ENCODE results near the gene RFT1. TPM values are rescaled to one million over a fixed set of nuclear protein-coding genes. Genes with fewer than 3 reads are reported as not detected.
"Not testable (repeated sequence)": the region's sequence is repeated elsewhere in the genome, so short reads cannot be mapped to it uniquely, and the experiment has no call there.

The RFT1 gene
- total RNA-seq, 1 donor from 2014 or later: 10.5 TPM

DNA sequence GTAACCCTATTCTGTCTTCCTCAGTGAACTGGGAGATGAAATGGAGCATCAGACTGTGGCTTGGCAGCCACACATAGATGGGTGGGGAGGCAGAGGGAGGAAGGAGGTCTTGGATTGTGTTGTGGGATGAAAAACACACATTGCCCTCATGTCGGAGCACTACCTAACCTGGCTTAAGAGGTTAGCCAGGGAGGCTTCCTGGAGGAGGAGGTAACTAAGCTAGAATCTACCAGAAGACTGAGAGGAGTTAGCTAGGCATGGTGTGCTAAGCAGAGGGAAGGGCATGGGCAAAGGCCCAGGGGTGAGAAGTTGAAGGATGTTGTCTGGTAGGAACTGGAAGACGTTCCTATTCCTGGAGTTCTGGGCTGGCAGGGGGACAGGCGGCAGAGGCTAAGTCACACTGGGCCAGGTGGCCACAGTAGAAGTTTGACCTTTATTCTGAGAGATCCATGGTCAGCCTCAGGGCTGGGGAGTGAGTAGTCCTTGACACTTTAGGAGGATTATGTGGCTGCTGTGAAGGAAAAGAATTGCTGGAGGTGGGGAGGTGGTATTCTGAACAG, 23.1 kb upstream of the RFT1 start:
- Mint-ChIP-seq H3K4me1 (ENCODE audit: low read depth, unreplicated experiment) (no peaks in the 10 kb centered on the region), H3K27ac (ENCODE audit: unreplicated experiment) (no peak overlapping the region), H3K9me3 (ENCODE audit: unreplicated experiment) (peaks cover 4% of the 10 kb centered on the region), H3K4me3 (ENCODE audit: unreplicated experiment) (no peak overlapping the region), H3K27me3 (ENCODE audit: unreplicated experiment) (peaks cover 11% of the 10 kb centered on the region), H3K36me3 (ENCODE audit: unreplicated experiment) (no peaks in the 10 kb centered on the region)
- TF ChIP-seq, protein P1, sequence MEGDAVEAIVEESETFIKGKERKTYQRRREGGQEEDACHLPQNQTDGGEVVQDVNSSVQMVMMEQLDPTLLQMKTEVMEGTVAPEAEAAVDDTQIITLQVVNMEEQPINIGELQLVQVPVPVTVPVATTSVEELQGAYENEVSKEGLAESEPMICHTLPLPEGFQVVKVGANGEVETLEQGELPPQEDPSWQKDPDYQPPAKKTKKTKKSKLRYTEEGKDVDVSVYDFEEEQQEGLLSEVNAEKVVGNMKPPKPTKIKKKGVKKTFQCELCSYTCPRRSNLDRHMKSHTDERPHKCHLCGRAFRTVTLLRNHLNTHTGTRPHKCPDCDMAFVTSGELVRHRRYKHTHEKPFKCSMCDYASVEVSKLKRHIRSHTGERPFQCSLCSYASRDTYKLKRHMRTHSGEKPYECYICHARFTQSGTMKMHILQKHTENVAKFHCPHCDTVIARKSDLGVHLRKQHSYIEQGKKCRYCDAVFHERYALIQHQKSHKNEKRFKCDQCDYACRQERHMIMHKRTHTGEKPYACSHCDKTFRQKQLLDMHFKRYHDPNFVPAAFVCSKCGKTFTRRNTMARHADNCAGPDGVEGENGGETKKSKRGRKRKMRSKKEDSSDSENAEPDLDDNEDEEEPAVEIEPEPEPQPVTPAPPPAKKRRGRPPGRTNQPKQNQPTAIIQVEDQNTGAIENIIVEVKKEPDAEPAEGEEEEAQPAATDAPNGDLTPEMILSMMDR (IDR thresholded peaks at IDR 0.05; ENCODE audit: partially characterized antibody, unreplicated experiment): no peak
- DNase-seq: no peak

DNA sequence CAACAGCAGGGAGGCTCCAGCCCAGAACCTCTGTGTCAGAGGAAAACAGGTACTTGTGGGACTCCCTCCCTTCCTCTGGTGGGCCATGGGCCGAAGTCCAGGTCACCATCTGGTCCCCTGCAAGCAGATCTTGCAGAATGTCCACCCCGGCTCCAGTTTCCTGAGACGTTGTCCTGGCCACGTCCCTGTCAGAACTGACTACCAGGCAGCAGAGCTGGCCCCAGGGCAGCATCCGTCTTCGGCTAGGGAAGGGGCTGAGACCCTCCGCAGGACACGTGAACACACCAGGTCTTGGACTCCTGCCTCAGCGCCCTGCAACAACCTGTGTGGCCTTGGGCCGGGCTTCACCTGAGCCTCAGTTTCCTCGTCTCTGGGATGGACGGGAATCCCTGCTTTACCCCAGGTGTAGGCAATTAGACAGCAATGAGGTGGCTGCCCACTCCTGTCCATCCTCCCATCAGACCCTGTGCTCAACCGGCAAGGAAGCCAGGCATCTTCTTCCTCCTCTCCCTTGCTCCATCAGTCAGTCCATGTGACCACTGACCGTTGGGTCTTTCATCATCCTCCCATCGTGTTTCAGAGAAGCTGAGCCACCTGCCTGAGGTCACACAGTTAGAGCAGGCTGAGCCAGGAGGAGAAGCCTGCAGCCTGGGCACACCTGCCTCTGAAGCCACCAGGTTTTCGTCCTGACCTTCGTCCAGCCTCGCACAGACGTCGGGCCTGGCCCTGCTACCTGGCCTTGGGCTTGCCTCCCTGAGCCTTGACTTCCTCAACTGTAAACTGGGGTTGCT, 21.8 kb upstream of the RFT1 start:
- H3K27ac Mint-ChIP-seq (ENCODE audit: unreplicated experiment): no peak overlapping the region
- no peak for DNase-seq
- no peaks in the 10 kb centered on the region for H3K4me1 Mint-ChIP-seq (ENCODE audit: low read depth, unreplicated experiment)
- TF ChIP-seq, protein P1 (IDR thresholded peaks at IDR 0.05; ENCODE audit: partially characterized antibody, unreplicated experiment): no peak
- no peak overlapping the region for H3K4me3 Mint-ChIP-seq (ENCODE audit: unreplicated experiment)
- H3K9me3 Mint-ChIP-seq (ENCODE audit: unreplicated experiment): peaks cover 4% of the 10 kb centered on the region
- peaks cover 7% of the 10 kb centered on the region for H3K27me3 Mint-ChIP-seq (ENCODE audit: unreplicated experiment)
- H3K36me3 Mint-ChIP-seq (ENCODE audit: unreplicated experiment): no peaks in the 10 kb centered on the region

DNA sequence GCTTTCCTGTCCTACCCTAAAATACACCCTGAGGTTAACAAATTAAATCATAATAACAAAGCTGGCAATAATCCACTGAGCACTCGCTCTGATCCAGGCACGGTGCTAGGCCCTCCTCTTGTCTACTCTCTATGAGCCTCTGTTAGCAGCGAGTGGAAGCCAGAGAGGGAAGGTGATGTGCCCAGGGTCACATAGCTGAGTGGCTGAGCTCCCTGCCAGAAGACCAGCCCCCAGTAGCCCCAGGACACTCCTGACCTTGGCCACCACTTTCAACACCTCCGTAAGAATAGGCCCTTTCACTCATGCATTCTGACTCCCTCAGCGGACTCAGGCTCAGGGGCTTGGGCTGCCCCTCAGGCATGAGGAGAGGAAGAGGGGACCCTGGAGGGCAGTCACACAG, 21.2 kb upstream of the RFT1 start:
- Mint-ChIP-seq H3K4me3 (ENCODE audit: unreplicated experiment) (no peak overlapping the region), H3K4me1 (ENCODE audit: low read depth, unreplicated experiment) (no peaks in the 10 kb centered on the region), H3K36me3 (ENCODE audit: unreplicated experiment) (no peaks in the 10 kb centered on the region), H3K27ac (ENCODE audit: unreplicated experiment) (no peak overlapping the region), H3K27me3 (ENCODE audit: unreplicated experiment) (peaks cover 7% of the 10 kb centered on the region), H3K9me3 (ENCODE audit: unreplicated experiment) (peaks cover 4% of the 10 kb centered on the region)
- DNase-seq: no peak
- TF ChIP-seq, protein P1 (IDR thresholded peaks at IDR 0.05; ENCODE audit: partially characterized antibody, unreplicated experiment): no peak

DNA sequence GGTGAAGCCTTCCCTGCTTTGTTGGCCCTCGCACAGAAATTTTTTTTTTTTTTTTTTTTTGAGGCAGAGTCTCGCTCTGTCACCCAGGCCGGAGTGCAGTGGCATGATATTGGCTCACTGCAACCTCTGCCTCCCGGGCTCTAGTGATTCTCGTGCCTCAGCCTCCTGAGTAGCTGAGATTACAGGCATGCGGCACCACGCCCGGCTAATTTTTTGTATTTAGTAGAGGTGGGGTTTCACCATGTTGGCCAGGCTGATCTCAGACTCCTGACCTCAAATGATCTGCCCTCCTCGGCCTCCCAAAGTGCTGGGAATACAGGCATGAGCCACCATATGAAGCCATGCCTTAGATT, 20.8 kb upstream of the RFT1 start:
- DNase-seq; H3K36me3 Mint-ChIP-seq (ENCODE audit: unreplicated experiment); H3K9me3 Mint-ChIP-seq (ENCODE audit: unreplicated experiment); H3K4me3 Mint-ChIP-seq (ENCODE audit: unreplicated experiment); H3K4me1 Mint-ChIP-seq (ENCODE audit: low read depth, unreplicated experiment); H3K27ac Mint-ChIP-seq (ENCODE audit: unreplicated experiment); H3K27me3 Mint-ChIP-seq (ENCODE audit: unreplicated experiment): not testable (repeated sequence)

DNA sequence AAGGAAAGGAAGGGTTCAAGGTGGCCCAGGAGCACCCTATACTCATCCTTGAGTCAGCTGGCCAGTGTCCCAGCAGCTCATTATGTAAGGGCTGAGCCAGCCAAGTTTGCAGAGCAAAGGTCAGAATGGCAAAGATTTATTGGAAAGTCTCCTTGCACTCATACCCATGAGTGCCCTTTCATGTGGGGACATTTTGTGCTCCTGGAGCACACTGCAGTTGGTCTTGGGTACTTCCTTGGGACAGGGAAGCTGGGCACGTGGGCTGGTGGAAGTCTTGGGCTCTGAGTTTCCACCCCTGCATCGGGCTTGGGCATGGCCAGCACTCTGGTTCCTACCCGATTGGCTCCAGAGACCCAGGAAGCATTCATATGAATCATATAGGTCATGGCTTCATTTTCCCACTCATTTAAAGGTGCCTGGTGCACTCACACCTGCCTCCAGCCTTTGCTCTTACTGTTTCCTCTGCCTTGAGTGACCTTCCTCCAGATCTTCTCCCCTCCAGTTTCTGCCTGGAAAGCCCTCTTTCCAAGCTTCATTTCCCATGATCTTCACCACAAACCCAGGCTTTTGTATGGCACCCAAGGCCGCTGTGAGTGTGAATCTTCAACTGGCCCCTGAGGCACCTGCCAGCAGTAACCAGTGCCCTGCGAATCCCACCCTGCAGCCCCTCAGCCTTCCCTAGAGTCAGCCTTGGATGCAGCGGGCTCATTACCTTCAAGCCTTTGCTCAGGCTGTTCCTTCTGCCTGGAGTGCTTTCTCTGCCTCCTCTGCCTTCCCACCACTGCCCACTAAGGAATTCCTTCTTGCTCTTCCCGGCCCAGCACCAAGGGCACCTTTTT, 20.2 kb upstream of the RFT1 start:
- Mint-ChIP-seq H3K9me3 (ENCODE audit: unreplicated experiment) (peaks cover 6% of the 10 kb centered on the region), H3K27ac (ENCODE audit: unreplicated experiment) (no peak overlapping the region)

More for the DNA sequence above, 20.2 kb upstream of the RFT1 start:
- Mint-ChIP-seq H3K4me3 (ENCODE audit: unreplicated experiment) (no peak overlapping the region), H3K36me3 (ENCODE audit: unreplicated experiment) (no peaks in the 10 kb centered on the region), H3K27me3 (ENCODE audit: unreplicated experiment) (peaks cover 9% of the 10 kb centered on the region), H3K4me1 (ENCODE audit: low read depth, unreplicated experiment) (no peaks in the 10 kb centered on the region)
- TF ChIP-seq, protein P1 (IDR thresholded peaks at IDR 0.05; ENCODE audit: partially characterized antibody, unreplicated experiment): no peak
- no peak for DNase-seq
